Measurements from ENCODE around the gene C11orf68.

DNA sequence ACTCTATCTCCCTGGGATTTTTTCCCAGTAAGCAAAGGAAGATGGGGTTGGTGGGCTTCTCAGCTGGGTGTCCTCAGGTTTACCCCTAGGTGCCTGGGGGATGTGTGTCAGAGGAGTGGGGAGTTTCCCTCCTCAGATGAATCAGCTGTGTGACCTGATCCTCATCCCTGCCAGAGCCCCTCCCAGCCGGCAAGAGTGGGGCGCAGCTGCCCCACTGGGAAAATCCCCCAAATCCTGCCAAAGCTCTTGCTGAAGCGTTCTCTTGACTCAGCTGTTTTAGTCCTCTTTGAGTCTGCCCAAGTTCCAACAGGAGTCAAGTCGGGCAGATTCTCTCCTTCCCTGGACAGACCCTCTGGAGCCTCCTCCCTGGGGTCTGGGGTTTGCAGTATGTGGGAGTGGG, 6.0 kb downstream of the C11orf68 start:
- TF ChIP-seq, protein P1, sequence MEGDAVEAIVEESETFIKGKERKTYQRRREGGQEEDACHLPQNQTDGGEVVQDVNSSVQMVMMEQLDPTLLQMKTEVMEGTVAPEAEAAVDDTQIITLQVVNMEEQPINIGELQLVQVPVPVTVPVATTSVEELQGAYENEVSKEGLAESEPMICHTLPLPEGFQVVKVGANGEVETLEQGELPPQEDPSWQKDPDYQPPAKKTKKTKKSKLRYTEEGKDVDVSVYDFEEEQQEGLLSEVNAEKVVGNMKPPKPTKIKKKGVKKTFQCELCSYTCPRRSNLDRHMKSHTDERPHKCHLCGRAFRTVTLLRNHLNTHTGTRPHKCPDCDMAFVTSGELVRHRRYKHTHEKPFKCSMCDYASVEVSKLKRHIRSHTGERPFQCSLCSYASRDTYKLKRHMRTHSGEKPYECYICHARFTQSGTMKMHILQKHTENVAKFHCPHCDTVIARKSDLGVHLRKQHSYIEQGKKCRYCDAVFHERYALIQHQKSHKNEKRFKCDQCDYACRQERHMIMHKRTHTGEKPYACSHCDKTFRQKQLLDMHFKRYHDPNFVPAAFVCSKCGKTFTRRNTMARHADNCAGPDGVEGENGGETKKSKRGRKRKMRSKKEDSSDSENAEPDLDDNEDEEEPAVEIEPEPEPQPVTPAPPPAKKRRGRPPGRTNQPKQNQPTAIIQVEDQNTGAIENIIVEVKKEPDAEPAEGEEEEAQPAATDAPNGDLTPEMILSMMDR (IDR thresholded peaks at IDR 0.05): no peak
- no peak for TF ChIP-seq POLR2A (IDR thresholded peaks at IDR 0.05)
